Middle frontal gyrus (tissue), 1 donor: ENCODE measurements around the gene BTBD2.

Experiments used
- DNase-seq: peaks from one replicate; pipeline ENCODE4 v3.0.0-alpha.2; 2015; ENCODE audit warnings: low spot score; ENCODE audit errors: extremely low spot score

Gene BTBD2

GRCh38 chr19:1967087-1967608, 48.4 kb downstream of the BTBD2 start:
- DNase-seq = no peak

GRCh38 chr19:1962674-1963073, 52.8 kb downstream of the BTBD2 start:
- no peak for DNase-seq

- DNase-seq = no peak
Observed at GRCh38 chr19:1961000-1961883, 54.3 kb downstream of the BTBD2 start.

- no peak for DNase-seq
Observed at GRCh38 chr19:1959928-1960589, 55.5 kb downstream of the BTBD2 start.

GRCh38 chr19:1957562-1958248, 57.8 kb downstream of the BTBD2 start:
- no peak for DNase-seq

GRCh38 chr19:1956868-1957492, 58.5 kb downstream of the BTBD2 start:
- DNase-seq = peak; percentile 37

- DNase-seq = no peak
Observed at GRCh38 chr19:1956122-1956494, 59.4 kb downstream of the BTBD2 start.

- no peak for DNase-seq
Observed at GRCh38 chr19:1955171-1956121, 60.1 kb downstream of the BTBD2 start.

GRCh38 chr19:1954532-1954933, 61.0 kb downstream of the BTBD2 start:
- no peak for DNase-seq

- DNase-seq = no peak
Observed at GRCh38 chr19:1953441-1954094, 61.9 kb downstream of the BTBD2 start.

- no peak for DNase-seq
Observed at GRCh38 chr19:1953037-1953436, 62.5 kb downstream of the BTBD2 start.

- no peak for DNase-seq
Observed at GRCh38 chr19:1952635-1953034, 62.9 kb downstream of the BTBD2 start.

- DNase-seq = no peak
Observed at GRCh38 chr19:1950640-1951039, 64.9 kb downstream of the BTBD2 start.

GRCh38 chr19:1949304-1950101, 66.0 kb downstream of the BTBD2 start:
- no peak for DNase-seq

GRCh38 chr19:1947651-1948209, 67.8 kb downstream of the BTBD2 start:
- DNase-seq = no peak

- DNase-seq = no peak
Observed at GRCh38 chr19:1945899-1946298, 69.6 kb downstream of the BTBD2 start.

- no peak for DNase-seq
Observed at GRCh38 chr19:1944916-1945561, 70.5 kb downstream of the BTBD2 start.
